ENCODE results near the gene MAN1A2.
"Not testable (repeated sequence)": the region's sequence is repeated elsewhere in the genome, so short reads cannot be mapped to it uniquely, and the experiment has no call there.

GRCh38 chr1:117352695-117353094 is 14.6 kb upstream of the MAN1A2 start:
- not testable (repeated sequence) for TF ChIP-seq CTCF (IDR thresholded peaks at IDR 0.05; ENCODE audit: insufficient read depth, low read depth, low read length); EZH2 (IDR thresholded peaks at IDR 0.05; ENCODE audit: insufficient read depth, low read length)
